H1 (cell line): ENCODE results near the gene ANKRD61. TPM values are rescaled to one million over a fixed set of nuclear protein-coding genes. Genes with fewer than 3 reads are reported as not detected.

Source experiments
- CEBPB ChIP-seq: IDR thresholded peaks from 2 replicates; pipeline ENCODE4 v1.6.1; 2012; ENCODE audit warnings: low read depth, low read length
- FOSL1 ChIP-seq: IDR thresholded peaks from 2 replicates; pipeline ENCODE4 v1.6.1; 2011; ENCODE audit warnings: mild to moderate bottlenecking, low read depth, low read length, moderate library complexity; ENCODE audit not compliant: insufficient read depth
- RXRA ChIP-seq: IDR thresholded peaks from 2 replicates; pipeline ENCODE4 v1.6.1; 2011; ENCODE audit warnings: low read depth, mild to moderate bottlenecking, low read length, moderate library complexity; ENCODE audit not compliant: insufficient read depth
- polyA plus RNA-seq, 7 experiments: library from polyadenylated mRNA; depleted of rRNA in 3 of 7; stranded (reverse) in 5 of 7; unstranded in 2 of 7; fragments of >200 nt in 5 of 7; fragments of 200-250 nt in 2 of 7; gene quantifications; 1 replicate in 5 of 7; 2 replicates in 1 of 7; 4 replicates in 1 of 7; pipeline versions ENCODE4 v1.2.1 to v1.2.3, GENCODE V29; 2011 to 2013; ENCODE audit warnings: missing spikeins in 2 of 7, mixed read lengths in 2 of 7
- total RNA-seq: library from RNA; stranded (reverse); fragmentation: NEBNext Ultra II Directional; extraction: Animal tissue kit (Norgen Biotek cat#: 25700); gene quantifications from 2 replicates; pipeline ENCODE4 v1.2.1, GENCODE V29; 2021

ANKRD61 gene
- total and polyA plus RNA-seq, 2 of the 8 experiments (the other 6 are each of a cell fraction or from before 2014, with no cell fraction given) = 0.23 to 0.32 TPM

- no peak for TF ChIP-seq RXRA
- no peak for TF ChIP-seq CEBPB
- no peak for TF ChIP-seq FOSL1
These were observed 25.4 kb downstream of the ANKRD61 start (continued) for GRCh38 chr7:6056616-6057015.
